Thymus (tissue), 11 donors: Measurements from ENCODE around the gene KLHL28. TPM values are rescaled to one million over a fixed set of nuclear protein-coding genes. Genes with fewer than 3 reads are reported as not detected.

ENCODE experiments used
- DNase-seq, 9 donors: peaks; one replicate each; pipeline ENCODE4 v3.0.0-alpha.2; 2013; ENCODE audit warnings: low spot score in 9 of 9, low read depth in 6 of 9, missing footprints in 1 of 9
- H3K27ac ChIP-seq, 2 donors: one replicate each; pipeline ENCODE4 v1.5.1; 2013; ENCODE audit warnings: control low read depth in 1 of 2, low read depth in 1 of 2, low read length in 1 of 2, mild to moderate bottlenecking in 1 of 2, moderate library complexity in 1 of 2
- H3K27me3 ChIP-seq, 2 donors: one replicate each; pipeline ENCODE4 v1.5.1; 2013; ENCODE audit warnings: low read length in 1 of 2; ENCODE audit not compliant: control insufficient read depth in 2 of 2, insufficient read depth in 1 of 2
- H3K36me3 ChIP-seq, 2 donors: one replicate each; pipeline ENCODE4 v1.5.1; 2013; ENCODE audit warnings: low read length in 1 of 2, mild to moderate bottlenecking in 1 of 2, moderate library complexity in 1 of 2; ENCODE audit not compliant: control insufficient read depth in 2 of 2, insufficient read depth in 2 of 2
- H3K4me1 ChIP-seq, 2 donors: one replicate each; pipeline ENCODE4 v1.5.1; 2013; ENCODE audit warnings: low read length in 2 of 2; ENCODE audit not compliant: control insufficient read depth in 2 of 2, insufficient read depth in 2 of 2
- H3K4me3 ChIP-seq, 2 donors: one replicate each; pipeline ENCODE4 v1.5.1; 2013; ENCODE audit warnings: low read length in 2 of 2, control low read depth in 1 of 2, mild to moderate bottlenecking in 1 of 2
- H3K9me3 ChIP-seq, 2 donors: one replicate each; pipeline ENCODE4 v1.5.1; 2013; ENCODE audit warnings: low read length in 1 of 2, mild to moderate bottlenecking in 1 of 2; ENCODE audit not compliant: control insufficient read depth in 2 of 2, insufficient read depth in 1 of 2
- WGBS: extraction: QIAGEN DNeasy Blood & Tissue Kit; methylation state at CpG from one replicate; pipeline ENCODE4 v1.1.7; 2013; 5-methylcytosine and 5-hydroxymethylcytosine counted together
- polyA plus RNA-seq: library from polyadenylated mRNA; stranded (reverse); fragments of 200-250 nt; gene quantifications from one replicate; pipeline ENCODE4 v1.2.3, GENCODE V29; 2013
- total RNA-seq: library from RNA; stranded (reverse); fragments of 120-200 nt; gene quantifications from one replicate; pipeline ENCODE4 v1.2.4, GENCODE V29; 2013
- donor health status: healthy.

Gene KLHL28
- total and polyA plus RNA-seq, 2 donors, result 6.0 to 13.7 TPM

GRCh38 chr14:44951051-44951450 lies 10.7 kb downstream of the KLHL28 start:
- DNase-seq, result no peak
- H3K4me1 ChIP-seq, result no peaks in the 10 kb centered on the region
- H3K36me3 ChIP-seq, result peaks cover 0 to 8% of the 10 kb centered on the region in 2 donors
- H3K9me3 ChIP-seq, result no peaks in the 10 kb centered on the region
- no peak overlapping the region for H3K4me3 ChIP-seq
- no peaks in the 10 kb centered on the region for H3K27me3 ChIP-seq
- no peak overlapping the region for H3K27ac ChIP-seq
- WGBS, result 97% methylated on average over 2 of the region's 2 CpGs

GRCh38 chr14:44945264-44945663 lies 16.5 kb downstream of the KLHL28 start:
- DNase-seq, result no peak
- H3K36me3 ChIP-seq, result peaks cover 12 to 13% of the 10 kb centered on the region in 2 donors
- H3K27me3 ChIP-seq, result no peaks in the 10 kb centered on the region
- H3K27ac ChIP-seq, result no peak overlapping the region
- no peak overlapping the region for H3K4me3 ChIP-seq
- H3K9me3 ChIP-seq, result no peaks in the 10 kb centered on the region
- H3K4me1 ChIP-seq, result peaks cover 0 to 9% of the 10 kb centered on the region in 2 donors
- WGBS, result 98% methylated on average over 4 of the region's 4 CpGs

DNA sequence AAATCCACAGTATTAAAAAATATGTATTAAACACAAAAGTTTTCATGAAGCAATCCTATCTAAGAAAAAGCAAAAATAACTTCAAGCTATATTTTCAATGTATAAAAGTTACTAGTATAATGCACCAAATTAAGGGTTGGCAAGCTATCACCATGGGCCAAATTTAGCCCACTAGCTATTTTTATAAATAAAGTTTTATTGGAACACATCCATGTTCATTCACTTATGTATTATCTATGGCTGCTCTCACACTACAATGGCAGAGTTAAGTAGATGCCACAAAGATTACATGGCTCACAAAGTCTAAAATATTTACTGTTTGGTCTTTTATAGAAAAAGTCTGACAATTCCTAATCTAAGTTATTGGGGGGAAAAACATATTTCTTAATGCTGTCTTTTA lies 17.6 kb downstream of the KLHL28 start:
- Histone ChIP-seq H3K36me3 (peaks cover 17 to 19% of the 10 kb centered on the region in 2 donors), H3K27me3 (no peaks in the 10 kb centered on the region), H3K4me1 (peaks cover 4 to 9% of the 10 kb centered on the region in 2 donors), H3K4me3 (no peak overlapping the region), H3K9me3 (no peaks in the 10 kb centered on the region), H3K27ac (no peak overlapping the region)
- no peak for DNase-seq

DNA sequence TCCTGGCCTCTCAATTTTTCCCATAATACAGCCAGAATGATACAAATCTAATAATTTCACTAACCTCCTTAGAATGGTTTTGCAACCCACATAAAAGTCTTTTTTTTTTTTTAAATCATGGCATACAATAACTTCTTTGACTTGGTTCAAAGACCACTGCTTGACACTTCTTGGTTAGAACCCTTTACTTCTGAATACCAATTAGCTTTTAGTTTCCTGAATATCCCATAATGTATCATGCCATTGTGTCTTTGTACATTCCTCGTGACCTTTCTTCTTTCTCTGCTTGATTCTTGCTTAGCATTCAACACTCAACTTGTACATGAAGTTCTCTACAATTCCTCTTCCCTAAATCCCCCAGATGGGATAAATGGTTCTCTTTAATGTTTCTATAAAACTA lies 19.3 kb downstream of the KLHL28 start:
- Histone ChIP-seq H3K9me3 (no peaks in the 10 kb centered on the region), H3K27ac (no peak overlapping the region), H3K4me3 (no peak overlapping the region), H3K27me3 (no peaks in the 10 kb centered on the region), H3K4me1 (peaks cover 4 to 9% of the 10 kb centered on the region in 2 donors), H3K36me3 (peaks cover 28 to 31% of the 10 kb centered on the region in 2 donors)
- 97% methylated on average over 1 of the region's 1 CpG for WGBS
- DNase-seq, result no peak

DNA sequence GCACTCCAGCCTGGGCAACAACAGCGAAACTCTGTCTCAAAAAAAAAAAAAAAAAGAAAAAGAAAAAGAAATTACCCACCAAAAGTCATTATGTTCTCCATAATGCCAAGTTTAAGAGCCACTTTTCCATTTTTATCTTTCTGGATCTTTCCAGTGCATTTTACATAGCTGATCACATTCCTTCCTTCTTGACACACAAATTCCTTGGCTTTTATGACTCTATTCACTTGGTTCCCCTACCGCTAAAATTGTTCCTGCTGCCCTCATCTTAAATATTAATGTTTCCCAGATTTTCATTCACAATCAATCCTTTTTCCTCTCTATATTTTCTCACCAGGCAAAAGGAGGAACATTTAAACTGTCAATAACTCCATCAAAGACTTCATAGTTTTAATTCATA lies 20.2 kb downstream of the KLHL28 start:
- Histone ChIP-seq H3K27me3 (no peaks in the 10 kb centered on the region), H3K4me3 (no peak overlapping the region), H3K36me3 (peaks cover 26 to 31% of the 10 kb centered on the region in 2 donors), H3K4me1 (peaks cover 4 to 9% of the 10 kb centered on the region in 2 donors), H3K9me3 (no peaks in the 10 kb centered on the region), H3K27ac (no peak overlapping the region)
- WGBS, result 96% methylated on average over 2 of the region's 2 CpGs
- DNase-seq, result no peak

DNA sequence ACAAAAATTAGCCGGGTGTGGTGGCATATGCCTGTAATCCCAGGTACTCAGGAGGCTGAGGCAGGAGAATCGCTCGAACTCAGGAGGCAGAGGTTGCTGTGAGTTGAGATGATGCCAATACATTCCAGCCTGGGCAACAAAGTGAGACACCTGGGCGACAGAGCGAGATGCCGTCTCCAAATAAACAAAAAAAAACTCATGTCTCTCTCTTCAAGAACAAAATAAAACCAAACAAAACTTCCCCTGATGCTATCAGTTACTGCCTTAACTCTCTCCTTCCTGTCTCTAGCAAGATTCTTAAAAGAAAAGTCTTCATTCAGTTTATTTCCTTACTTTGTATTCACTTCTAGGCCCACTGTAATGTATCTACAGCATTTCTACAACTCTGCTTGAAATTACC lies 20.8 kb downstream of the KLHL28 start:
- peaks cover 4 to 9% of the 10 kb centered on the region in 2 donors for H3K4me1 ChIP-seq
- H3K36me3 ChIP-seq, result peaks cover 26 to 31% of the 10 kb centered on the region in 2 donors
- 62% methylated on average over 6 of the region's 6 CpGs for WGBS
- peak overlapping the region; percentile 31 to 50 for H3K27ac ChIP-seq
- no peaks in the 10 kb centered on the region for H3K27me3 ChIP-seq
- peak in 5 of 9 donors; percentile 12 to 59 (median 21) for DNase-seq
- no peaks in the 10 kb centered on the region for H3K9me3 ChIP-seq
- no peak overlapping the region for H3K4me3 ChIP-seq

- Histone ChIP-seq H3K27me3 (no peaks in the 10 kb centered on the region), H3K36me3 (peaks cover 20 to 26% of the 10 kb centered on the region in 2 donors), H3K4me3 (no peak overlapping the region), H3K4me1 (peaks cover 4 to 9% of the 10 kb centered on the region in 2 donors), H3K27ac (no peak overlapping the region), H3K9me3 (no peaks in the 10 kb centered on the region)
- DNase-seq, result no peak
These were observed 21.5 kb downstream of the KLHL28 start for GRCh38 chr14:44940211-44940610.

DNA sequence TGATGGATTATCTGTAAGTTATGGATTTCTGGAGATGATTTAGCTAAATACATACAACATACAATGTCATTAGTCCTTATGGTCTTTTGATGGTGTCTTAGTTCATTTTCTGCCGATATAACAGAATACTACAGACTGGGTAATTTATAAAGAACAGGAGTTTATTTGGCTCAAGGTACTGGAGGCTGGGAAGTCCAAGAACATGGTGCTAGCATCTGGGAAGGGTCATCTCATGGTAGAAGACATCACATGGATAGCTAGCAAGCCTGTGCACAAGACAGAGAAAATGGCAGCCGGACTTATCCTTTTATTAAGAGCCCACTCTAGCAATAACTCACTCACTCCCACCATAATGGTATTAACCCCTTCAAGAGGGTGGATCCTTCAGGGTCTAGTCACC lies 24.2 kb downstream of the KLHL28 start:
- H3K27ac ChIP-seq, result no peak overlapping the region
- H3K9me3 ChIP-seq, result no peaks in the 10 kb centered on the region
- DNase-seq, result no peak
- no peaks in the 10 kb centered on the region for H3K27me3 ChIP-seq
- no peak overlapping the region for H3K4me3 ChIP-seq
- H3K36me3 ChIP-seq, result peaks cover 18 to 26% of the 10 kb centered on the region in 2 donors
- 99% methylated on average over 2 of the region's 2 CpGs for WGBS
- peaks cover 4 to 9% of the 10 kb centered on the region in 2 donors for H3K4me1 ChIP-seq

- Histone ChIP-seq H3K27me3 (no peaks in the 10 kb centered on the region), H3K36me3 (peaks cover 18 to 26% of the 10 kb centered on the region in 2 donors), H3K4me3 (no peak overlapping the region), H3K9me3 (no peaks in the 10 kb centered on the region), H3K4me1 (peaks cover 0 to 3% of the 10 kb centered on the region in 2 donors), H3K27ac (no peak overlapping the region)
- WGBS, result 98% methylated on average over 2 of the region's 2 CpGs
- DNase-seq, result no peak
These were observed 26.6 kb downstream of the KLHL28 start for GRCh38 chr14:44935155-44935554.

DNA sequence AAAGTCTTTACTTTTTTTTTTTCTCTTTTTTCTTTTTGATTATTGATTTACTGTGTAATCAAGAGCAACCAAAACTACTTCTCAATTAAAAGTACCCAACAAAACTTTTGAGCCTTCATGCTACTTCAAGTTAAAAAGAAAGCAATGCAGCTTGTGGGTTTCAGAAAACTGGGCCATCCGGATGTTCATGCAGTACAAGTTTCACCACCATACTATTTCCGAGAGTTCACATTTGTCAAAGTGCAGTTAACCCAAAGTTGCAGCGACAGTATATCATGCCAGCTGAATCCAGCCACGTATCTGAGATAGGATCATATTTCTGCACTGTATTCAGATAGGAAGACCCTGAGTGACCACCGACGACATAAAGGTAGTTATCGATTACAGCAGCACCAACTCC lies 33.0 kb downstream of the KLHL28 start:
- no peaks in the 10 kb centered on the region for H3K36me3 ChIP-seq
- no peaks in the 10 kb centered on the region for H3K9me3 ChIP-seq
- no peak for DNase-seq
- H3K4me1 ChIP-seq, result no peaks in the 10 kb centered on the region
- no peaks in the 10 kb centered on the region for H3K27me3 ChIP-seq
- H3K4me3 ChIP-seq, result no peak overlapping the region
- no peak overlapping the region for H3K27ac ChIP-seq
- 98% methylated on average over 7 of the region's 7 CpGs for WGBS
